ELR (cell line): ENCODE results near the gene CDC42BPA.

ENCODE experiments used
- DNase-seq: peaks from one replicate; pipeline ENCODE4 v3.0.0-alpha.2; 2015; ENCODE audit warnings: low read depth

The CDC42BPA gene

DNA sequence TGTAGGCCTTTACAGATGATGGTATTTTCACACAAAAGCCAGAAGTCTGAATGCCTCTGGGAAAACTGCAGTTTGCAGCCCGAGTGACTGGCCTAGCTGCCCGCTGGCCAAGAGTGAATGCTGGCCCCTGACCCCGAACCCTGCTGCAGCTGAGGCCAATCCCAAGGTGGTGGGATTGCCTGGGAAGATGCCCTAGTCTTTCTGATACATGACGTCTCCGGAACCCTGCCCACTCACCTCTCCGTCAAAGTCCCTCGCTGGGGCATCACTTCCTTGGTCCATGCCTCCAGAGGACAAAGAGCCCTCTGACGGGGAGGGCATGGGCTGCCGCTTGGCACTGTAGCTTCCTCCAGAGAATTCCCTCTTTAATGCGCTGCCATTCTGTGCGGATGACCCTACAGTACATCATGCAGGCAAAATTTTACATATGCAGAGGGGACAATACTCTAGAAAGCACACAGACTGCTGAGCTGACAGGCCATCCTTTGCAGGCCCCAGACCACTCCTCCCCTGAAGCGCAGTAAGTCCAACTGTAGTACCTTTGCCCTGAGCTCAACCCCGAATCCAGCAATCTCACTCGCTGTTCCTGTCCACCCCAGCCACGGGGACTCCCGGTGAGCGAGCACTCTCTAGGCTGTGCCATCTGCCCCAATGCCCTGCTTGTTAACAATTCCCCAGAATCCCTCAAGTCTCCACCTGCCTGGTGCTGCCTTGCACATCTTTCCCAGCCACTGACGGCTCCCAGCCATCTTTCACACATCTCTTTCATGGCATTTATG lies 323.5 kb downstream of the CDC42BPA start:
- no peak for DNase-seq

DNA sequence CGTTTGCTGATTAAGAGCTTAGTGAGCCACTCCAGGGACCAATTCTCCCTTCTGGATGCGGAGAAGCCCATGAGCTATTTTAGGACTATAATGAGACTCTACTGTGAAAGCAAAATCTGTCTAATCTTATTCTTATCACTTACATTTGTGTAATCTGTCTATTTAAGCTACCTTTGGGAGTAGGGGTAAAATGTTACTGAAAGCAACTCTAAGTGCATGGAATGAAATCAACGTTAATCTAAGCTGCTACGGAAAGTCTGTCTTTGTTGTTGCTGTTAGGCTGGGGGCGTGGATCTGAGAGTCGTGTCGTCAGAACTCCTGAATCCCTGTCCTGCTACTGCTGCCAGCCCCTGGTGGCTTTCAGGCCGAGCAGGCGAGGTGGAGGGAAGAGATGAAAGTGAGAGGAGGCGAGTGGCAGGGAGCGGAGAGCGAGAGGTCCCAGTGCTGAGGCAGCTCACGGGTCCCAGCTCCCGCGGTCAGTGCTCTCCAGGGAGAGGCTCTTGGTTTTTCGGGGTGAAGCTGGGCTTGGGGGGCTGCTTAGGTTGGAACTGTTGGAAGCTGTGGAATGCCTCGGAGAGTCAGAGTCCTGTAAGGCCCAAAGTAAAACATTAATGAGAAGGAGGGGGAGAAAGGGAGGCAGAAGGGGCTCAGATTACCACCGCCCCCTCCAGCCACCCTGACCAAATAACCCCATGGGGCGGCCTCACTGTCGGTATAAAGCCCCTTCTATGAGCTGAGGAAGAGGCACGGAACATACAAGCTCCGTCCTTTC lies 324.3 kb downstream of the CDC42BPA start:
- DNase-seq = no peak

DNA sequence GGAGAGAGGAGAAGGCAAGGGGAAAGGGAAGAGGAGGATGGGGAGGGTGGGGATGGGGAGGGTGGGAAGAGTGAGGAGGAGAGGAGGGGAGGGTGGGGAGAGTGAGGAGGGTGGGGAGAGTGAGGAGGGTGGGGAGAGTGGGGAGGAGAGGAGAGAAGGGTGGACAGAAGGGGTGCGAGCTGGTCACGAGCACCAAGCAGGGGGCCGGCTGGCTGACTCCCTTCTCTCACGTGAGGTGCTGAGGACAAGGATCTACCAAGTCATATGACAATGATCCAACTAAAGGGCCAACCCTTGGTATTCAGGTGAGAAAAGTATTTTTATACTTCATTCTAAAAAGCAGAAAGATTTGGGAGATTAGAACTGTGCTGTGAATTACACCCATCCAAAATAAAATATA lies 326.4 kb downstream of the CDC42BPA start:
- DNase-seq = no peak

DNA sequence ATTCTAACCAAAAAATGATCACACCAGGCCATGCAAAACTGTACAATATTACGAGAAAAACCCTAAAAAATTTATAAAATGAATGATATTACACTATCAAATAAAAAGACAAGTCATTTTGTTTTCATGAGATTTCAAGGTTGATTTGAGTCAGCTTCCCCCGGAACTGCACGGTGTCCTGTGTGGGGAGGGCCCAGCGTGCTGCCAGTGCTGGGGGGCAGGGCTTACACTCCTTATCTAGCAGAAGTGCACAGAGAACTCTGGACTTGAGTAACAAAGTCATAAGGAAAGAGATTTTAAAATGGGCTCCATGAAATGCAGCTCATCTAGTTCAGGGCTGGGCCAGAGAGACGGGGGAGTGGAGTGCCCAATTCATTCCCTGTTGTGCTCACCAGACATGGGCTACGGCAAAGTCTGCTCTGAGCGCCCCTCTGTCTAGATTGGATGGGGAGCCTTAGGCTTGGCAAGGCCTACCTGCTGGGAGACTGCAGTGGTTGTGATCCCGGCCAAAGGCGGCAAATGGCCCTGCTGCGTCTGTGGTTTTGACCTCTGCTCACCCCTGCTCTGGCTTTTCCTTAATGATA lies 328.1 kb downstream of the CDC42BPA start:
- no peak for DNase-seq

DNA sequence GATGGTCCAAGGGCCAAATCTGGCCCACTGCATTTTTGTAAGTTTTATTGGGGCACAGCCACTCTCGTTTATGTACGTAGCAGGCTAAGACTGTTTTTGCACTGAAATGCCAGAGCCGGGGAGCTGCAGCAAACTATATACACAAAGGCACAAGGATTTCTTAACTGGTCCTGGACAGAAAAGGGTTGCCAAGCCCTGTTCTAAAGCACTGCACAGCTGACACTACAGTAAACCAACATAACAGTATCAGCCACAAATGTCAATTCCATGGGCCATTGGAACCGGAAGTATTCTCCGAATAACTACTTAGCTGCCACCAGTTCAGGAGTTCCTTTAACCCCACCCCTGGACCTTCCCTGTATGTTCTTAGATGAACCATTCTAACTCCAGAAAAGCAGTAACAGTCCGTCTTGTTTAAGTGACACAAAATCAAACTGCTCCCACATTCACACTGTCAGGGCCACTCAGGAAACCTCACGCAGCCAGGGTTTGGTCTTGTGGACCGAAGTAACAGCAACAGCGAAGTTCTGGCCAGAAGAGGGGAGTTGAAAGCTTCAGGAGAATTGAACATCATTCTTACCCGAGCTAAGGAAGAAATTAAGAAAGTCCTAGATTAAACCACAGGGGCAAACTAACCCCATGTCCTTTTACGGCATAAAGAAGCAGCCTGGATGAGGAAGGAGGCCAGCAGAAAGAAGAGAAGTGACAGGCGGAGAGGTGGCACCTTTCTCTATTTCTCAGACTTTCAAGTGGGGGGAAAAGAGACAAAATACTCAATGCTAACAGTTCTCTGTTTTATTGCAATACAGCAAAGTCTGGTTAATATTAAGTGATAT lies 329.0 kb downstream of the CDC42BPA start:
- no peak for DNase-seq

DNA sequence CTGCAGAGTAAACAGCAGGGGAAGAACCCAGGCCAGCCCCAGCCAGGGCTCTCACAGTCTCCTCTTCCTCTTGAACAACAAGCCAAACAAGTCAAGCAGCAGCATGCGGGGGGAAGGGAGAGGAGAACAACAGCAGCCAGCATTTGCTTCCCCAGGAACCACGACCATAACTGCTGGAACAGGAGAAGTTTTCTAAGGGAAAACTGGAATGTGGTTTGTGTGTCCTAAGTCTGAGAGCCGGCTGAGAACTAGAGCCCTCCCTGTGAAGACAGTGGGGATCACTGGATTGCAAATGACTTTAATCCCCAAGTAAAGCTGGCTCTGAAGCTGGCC lies 330.0 kb downstream of the CDC42BPA start:
- no peak for DNase-seq

DNA sequence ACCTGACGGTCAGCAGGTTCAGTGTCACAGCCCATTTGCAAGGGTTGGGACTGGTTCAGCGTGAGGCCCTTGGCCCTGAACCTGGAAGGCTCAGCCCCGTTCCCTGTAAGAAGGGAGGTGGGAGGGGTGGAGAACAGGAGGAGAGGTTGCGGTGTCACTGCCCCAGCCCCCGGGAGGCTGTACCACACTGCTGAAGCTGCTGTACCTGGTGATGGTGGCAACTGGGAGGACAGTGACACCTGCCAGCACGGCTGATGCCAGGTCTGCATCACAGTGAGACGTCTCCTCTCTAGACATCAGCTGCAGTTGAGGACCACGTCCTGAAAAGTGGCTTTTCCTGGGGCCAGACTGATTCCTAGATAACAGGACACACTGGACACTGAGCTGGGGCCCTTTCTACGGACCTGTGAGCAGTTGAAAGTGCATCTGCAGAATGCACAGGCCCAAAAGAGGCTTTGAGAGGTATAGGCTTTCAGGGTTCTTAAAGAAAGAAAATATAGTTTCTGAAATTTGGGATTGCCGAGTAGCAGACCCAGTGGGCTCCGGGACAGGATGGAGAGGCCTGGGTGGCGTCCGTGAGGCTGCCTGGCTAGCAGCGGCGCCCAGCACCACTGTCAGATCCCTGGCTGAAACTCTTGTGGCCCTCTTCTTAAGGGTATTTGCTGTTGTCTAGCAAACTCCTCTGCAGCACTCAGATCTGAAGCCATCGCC lies 330.5 kb downstream of the CDC42BPA start:
- no peak for DNase-seq

DNA sequence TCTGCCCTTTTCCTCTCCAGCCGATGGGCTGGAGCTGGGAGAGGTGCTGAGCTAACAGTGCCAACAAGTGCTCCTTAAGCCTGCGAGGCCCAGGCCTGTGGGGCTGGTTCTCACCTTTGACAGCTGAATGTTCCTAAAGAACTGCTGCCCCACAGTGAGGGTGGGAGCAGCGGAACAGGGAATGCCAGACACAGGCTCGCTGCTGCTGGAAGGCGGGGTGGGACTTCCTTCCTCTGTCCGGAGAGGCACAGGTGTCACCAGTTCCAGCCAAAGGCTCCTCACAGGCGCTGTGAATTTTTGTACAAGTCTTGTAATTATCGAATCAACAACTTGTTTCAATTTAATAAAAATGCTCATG lies 331.1 kb downstream of the CDC42BPA start:
- DNase-seq = no peak

DNA sequence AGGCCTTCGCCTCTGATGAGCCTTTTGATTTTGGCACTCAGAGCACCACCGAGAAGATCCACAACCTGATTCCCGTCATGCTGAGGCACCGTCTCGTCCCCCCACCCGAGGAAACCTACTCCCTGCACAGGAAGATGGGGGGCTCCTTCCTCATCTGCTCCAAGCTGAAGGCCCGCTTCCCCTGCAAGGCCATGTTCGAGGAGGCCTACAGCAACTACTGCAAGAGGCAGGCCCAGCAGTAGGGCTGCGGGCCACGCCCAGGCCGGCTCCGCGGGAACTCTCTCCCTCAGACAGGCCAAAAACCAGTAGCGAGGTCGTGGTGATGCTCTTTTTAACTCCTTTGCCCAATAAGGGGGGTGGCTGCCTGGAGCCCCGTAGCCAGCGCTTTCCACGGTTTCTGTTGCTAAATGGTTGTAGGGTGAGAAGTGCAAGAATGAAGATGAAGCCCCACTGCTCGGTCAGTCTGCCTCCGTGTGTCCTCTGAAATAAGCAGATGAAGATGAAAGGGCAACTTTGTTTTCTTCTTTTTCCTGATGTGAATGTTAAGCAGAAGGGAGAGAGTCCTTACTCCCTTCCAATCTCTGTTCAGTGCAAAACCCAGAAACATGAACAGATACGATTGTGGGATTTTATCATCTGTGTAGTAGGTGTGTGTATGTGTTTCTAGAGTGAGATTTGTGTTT lies 331.7 kb downstream of the CDC42BPA start:
- DNase-seq = no peak

DNA sequence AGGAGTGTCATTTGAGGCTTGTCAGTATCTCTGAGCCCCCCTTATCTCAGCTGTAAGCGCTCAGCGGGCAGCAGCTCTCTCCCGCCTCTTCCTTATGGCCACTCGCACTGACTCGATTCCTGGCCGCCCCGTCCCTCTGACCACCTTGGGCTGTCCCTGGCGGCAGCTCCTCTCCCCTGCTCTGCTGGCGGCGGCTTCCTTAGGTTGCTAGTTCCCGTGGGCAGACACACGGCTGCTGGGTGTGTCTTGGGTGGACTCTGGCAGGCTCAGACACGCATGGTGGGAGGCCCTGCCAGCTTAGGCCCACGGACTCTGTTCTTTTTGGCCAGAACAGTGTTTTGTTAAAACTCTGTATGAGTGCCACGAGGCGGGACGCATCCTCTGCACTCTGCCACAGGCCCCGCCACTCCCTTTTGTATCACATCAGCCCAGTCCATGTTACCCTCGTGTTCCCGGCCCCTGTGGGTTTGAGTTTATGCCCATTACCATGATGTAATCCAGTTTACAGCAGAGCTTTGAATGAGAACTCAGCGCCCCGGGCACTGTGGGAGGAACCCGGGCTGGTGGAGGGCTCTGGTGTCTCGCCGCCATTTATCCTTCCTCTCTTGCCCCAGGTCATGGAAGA lies 332.3 kb downstream of the CDC42BPA start:
- DNase-seq = no peak

DNA sequence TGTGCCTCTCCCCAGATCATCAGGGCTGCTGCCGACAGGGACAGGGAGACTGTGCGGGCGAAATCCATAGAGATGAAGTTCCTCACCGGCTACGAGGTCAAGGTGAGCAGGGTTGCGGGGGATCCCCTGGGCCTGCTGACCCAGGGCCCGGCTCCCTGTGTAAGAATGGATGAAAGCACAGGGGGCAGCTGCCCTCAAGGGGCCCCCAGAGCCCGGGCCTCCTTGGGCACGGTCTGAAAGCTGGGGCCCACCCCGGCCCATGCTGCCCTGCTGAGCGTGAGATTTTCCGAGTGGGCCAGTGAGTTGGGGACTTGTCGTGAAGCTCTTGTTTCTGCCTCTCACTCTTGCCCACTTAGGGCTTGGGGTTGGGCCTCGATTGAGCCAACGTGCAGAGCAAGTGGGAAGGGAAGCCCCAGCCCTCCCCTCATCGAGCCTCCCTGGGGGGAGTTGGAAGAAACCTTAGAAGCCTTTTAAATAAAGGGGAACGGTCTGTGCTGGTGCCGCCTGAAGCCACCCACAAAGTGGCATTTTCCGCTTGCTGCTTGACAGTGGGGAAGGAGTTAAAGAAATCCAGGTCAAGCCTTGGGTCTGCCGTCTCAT lies 333.0 kb downstream of the CDC42BPA start:
- no peak for DNase-seq

DNA sequence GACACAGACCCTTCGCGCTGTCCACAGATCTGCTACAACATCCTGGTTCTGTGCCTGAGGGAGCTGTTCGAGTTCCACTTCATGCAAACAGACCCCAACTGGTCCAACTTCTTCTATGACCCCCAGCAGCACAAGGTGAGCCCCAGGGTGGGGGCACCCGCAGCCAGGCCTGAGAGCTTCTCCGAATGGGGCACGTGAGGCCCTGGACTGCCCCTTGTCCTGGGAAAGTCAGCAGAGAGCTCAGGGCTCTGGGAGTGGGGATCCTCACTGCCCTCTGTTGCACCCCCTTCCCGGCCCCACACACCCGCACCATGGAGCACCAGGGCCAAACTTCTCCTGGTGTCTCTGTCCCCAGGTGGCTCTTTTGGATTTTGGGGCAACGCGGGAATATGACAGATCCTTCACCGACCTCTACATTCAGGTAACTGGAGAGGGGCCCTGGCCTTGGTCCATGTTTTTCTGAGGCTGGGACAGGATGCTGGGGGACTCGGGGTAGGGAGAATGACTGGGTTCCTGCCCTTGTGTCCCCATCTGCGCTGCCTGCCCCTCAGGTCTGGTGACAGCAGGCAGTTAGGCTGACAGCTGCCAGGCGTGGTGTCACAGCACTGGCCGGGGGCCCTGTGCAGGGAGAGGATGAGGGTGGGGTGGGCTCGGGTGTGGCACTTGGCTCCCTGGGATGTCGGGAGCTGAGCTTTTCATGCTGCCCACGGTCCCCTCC lies 333.6 kb downstream of the CDC42BPA start:
- DNase-seq = no peak

DNA sequence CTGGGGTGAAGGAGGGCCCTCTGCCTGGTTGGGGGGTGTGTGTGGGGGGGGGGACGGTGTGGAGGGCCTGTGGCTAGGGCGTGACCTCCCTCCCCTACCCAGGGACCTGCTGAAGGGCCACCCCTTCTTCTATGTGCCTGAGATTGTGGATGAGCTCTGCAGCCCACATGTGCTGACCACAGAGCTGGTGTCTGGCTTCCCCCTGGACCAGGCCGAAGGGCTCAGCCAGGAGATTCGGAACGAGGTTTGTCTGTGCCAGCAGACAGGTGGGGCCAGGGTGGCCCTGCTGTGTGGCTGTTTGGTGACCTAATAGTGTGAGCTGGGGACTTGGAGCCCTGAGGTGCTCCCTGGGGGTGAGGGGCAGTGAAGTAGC lies 334.3 kb downstream of the CDC42BPA start:
- no peak for DNase-seq

DNA sequence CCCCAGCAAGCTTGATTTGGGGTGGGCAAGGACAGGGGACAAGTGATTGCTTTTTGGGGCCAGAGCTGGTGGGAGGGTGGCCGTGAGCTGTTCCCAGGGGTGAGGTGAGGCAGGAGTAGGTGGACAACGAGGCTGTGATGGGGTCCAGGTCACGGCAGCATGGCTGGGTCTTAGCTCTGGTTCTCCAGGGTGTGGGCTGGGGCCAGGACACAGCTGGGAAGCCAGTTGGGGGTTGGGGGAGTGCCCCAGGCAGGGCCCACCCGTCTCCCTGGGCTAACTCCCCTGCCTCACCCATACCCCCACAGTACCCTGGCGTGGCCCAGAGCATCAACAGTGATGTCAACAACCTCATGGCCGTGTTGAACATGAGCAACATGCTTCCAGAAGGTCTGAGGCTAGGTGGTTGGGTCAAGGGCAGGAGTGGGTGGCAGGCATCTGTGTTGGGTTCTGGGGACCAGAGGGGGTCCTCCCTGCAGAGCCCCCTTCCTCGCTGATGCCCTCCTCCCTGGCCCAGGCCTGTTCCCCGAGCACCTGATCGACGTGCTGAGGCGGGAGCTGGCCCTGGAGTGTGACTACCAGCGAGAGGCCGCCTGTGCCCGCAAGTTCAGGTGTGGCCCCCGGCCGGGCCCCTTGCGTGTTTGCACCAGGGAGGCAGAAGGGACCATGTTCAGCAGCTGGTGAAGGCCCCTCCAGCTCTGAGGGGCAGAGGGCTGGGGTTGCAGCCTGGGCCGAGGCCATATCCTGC lies 334.9 kb downstream of the CDC42BPA start:
- DNase-seq = no peak

DNA sequence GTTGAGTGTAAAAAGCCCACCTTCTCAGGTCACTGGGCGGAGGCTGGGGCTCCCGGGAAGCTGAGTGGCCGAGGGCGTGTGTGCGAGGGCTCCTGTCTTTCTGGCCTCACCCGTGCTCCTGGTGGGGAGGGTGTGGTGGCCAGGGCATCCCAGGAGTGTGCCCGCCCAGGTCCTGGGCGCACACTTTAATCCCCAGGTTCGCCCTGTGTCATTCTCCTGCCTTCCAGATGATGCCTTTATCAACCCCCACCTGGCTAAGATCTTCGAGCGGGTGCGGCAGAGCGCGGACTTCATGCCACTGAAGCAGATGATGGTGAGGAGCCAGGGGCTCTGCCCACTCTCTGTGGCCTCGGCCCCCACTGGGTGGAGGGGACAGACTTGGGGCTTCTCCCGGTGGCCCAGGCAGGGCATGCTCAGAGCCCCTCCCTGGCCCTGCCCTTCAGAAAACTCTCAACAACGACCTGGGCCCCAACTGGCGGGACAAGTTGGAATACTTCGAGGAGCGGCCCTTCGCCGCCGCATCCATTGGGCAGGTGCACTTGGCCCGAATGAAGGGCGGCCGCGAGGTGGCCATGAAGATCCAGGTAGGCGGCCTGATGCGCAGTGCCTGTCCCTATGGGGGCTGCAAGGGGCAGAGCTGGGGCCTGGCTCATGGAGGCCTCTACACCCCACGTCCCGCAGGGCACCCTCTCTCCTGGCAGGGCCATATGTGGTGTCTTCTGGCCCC lies 335.7 kb downstream of the CDC42BPA start:
- DNase-seq = no peak

DNA sequence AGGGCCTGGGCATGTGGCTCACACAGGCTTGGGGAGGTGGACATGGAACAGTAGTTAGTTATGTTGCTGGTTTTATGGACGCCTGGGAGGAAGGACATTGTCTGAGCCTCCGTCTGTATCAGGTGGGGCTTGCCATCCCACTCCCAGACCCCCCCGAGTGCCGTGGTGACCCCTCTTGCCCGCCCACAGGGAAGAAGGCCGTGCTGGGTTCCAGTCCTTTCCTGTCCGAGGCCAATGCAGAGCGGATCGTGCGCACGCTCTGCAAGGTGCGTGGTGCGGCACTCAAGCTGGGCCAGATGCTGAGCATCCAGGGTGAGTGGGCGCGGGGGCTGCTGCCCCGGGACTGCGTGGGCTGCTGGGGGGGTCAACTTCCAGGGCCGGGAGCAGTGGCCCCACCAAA lies 336.5 kb downstream of the CDC42BPA start:
- no peak for DNase-seq

DNA sequence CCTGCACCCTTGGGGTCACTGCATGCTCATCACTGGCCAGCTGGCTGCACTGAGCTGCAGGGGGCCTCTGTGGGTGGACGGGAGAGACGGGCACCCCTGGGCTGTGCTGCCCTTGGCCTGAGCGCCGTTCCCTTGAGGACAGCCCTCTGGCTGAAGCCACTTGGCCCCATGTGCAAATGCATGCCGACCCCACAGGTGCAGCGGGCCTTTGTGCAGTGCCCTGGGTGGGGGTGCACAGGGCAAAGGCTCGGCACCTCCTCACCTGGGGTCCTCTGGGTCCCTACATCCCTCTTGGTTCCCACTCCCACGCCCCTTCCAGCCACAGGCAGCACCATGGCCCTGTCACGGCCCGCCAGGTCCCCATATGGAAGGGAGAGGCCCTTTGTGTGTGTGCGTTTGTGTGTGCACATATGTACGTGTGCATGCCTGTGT lies 336.9 kb downstream of the CDC42BPA start:
- no peak for DNase-seq
